HG03135 (cell line): Measurements from ENCODE around the gene MEGF9.
"Not testable (repeated sequence)": the region's sequence is repeated elsewhere in the genome, so short reads cannot be mapped to it uniquely, and the experiment has no call there.

Experiments used
- ATAC-seq: cut with Tn5 transposase; IDR thresholded peaks from one replicate; pipeline ENCODE4 v1.9.1; 2021; ENCODE audit warnings: mild to moderate bottlenecking, moderate library complexity; ENCODE audit not compliant: unreplicated experiment

The MEGF9 gene

DNA sequence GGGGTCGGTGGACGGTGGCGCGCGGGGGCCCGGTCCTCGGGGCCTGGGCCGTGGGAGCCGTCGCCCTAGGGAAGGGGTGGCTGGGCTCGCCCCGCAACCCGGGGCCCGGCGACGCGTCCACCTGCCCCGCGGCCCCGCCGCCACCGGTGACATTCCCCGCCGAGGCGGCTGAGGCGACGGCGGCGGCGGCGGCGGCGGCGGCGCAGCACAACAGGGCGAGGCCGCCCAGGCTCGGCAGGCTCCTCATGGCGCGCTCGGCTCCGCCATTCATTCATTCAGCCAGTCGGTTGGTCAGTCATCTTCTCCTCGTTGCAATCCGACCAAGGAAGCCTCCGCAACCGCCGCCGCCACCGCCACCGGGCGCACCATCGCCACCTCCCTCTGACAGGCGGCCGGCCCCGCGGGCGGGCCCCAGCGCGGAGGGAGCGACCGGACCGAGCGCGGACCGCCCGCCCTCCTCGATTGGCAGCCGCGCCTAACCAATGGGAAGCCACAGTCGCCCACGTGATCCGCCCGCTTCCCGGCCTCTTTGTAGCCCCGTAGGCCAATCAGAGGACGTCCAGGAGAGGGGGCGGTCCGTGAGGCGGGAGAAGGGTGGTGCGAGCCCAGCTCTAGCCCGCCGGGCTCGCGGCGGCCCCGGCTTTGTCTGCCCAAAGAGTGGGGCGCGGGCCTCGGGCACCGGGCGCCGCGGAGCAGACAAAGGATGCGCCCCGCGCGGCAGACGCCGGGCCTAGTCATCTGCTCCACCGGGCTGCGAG is at the start of gene MEGF9:
TSS of gene MEGF9 (minus strand) at position 383 of the 758 bp plus-strand sequence. CDS start at position 271, 112 bp downstream.
- peak; percentile 96 for ATAC-seq

- no peak for ATAC-seq
These were observed 46.7 kb upstream of the MEGF9 start for GRCh38 chr9:120761006-120761405.

DNA sequence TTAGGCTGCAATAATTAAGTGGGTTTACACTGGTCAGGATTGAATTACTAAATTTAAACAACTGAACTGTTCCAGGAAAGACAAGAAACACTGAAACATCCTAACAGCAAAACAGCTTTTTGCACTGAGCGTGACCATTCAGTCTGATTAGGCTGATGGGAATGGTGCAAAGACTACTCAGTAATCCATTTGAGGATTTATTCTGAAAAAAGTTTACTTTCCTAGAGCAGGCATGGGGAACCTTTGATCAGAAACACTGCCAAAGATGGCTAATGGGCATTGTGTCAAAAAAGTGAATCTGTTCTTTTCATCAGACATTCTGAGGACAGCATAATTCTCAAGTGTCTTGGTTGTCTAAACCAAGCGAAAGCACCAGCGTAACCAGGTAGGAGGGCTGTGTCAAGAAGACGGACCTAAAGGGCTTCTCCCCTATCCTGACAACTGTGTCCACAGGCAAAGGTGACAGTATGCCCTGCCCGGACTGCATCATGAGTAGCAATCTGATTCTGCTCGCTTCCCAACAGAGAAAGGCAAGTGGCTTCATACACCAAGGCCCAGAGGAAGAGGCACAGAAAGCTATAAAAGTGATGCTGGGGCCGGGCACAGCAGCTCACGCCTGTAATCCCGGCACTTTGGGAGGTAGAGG is 45.6 kb upstream of the MEGF9 start:
- ATAC-seq = no peak

- ATAC-seq = no peak
These were observed 44.3 kb upstream of the MEGF9 start for GRCh38 chr9:120758544-120758943.

DNA sequence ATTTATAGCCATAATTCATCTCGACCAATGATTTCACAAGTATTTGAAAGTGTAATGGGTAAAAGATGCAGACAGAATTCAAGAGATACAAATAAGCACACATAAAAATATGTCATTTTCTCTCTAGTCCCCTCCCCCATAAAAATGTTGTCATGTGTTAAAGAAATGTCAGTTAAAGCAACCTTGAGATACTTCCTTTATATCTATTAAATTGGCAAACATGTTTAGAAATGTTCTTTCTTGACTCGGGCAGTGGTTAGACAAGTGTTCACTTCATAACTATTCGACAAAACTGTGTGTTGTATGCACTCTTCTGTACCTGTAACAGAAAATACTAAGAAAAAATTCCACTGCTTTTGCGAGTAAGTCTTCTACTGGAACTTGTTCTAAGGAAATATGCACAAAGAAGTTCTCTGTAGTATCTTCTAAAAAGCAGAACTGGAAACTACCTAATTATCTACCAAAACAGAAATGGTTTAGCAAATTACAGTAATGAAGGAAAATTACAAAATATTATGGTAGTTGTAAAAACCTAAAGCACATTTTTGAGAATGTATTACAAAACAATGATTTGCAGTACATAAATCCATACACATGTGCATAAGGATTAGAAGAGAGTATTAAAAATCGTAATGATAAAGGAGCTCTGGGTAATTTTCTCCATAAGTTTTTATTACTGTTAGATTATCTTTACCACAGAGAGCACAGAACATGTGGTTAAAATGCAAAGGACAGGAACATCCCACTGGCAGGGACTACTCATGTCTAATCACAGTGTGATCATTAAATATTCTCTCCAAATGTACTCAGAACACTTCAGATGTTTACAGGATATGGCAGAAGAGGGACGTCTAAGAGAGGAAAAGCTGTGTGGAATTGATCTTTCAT is 43.0 kb upstream of the MEGF9 start:
- ATAC-seq = no peak

DNA sequence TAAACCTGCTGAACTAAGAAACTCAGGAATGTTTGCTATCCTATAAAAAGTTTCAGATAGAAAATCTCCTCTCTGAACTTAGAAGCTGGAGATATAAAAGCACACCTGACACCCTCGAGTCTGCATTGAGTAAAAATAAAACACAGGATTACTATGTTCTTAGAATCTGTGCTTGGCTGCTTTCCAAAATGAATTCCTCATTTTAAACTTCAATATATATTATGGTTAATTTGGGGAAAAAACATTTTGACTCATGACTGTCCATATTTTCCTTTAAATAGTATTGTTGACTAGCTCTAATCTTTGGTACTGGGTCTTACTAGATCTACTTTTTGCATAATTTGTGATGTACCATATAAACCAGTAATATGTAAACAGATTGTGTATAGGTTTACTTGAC is 42.3 kb upstream of the MEGF9 start:
- ATAC-seq = no peak

DNA sequence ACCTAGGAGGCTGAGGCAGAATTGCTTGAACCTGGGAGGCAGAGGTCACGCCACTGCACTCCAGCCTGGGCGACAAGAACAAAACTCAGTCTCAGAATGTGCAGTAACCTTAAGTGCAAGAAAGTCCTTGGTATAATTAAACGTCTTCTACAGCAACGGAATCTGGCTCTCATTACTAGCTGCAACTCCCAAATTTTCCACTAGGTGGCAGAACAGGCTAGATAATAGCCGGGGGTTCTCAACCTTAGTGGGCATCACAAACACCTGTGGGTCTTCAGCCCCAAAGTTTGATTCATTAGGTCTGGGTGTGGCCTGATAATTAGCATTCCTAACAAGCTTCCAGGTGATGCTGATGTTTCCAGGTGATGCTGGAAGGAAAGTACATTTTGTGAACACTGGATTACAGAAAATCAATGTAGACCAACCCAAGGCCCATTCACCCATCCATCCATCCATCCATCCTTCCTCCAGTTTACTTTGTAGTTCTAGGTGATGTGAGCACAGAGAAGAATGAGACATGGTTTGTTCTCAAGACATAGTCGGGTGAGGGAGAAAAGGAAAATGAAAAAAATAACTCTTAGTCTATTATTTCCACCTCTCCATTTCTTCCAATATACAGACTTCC is 41.7 kb upstream of the MEGF9 start:
- no peak for ATAC-seq

DNA sequence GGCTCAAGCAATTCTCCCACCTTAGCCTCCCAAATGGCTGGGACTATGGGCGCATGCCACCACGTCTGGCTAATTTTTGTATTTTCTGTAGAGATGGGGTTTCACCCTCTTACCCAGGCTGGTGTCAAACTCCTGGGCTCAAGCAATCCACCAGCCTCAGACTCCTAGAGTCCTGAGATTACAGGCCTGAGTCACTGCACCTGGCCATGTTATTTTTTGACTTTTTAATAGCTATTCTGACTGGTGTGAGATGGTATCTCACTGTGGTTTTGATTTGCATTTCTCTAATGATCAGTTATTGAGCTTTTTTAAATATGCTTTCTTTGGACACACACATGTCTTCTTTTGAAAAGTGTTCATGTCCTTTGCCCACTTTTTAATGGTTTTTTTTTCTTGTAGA is 40.8 kb upstream of the MEGF9 start:
- peak; percentile 73 for ATAC-seq

- no peak for ATAC-seq
These were observed 36.2 kb upstream of the MEGF9 start for GRCh38 chr9:120750421-120750820.

DNA sequence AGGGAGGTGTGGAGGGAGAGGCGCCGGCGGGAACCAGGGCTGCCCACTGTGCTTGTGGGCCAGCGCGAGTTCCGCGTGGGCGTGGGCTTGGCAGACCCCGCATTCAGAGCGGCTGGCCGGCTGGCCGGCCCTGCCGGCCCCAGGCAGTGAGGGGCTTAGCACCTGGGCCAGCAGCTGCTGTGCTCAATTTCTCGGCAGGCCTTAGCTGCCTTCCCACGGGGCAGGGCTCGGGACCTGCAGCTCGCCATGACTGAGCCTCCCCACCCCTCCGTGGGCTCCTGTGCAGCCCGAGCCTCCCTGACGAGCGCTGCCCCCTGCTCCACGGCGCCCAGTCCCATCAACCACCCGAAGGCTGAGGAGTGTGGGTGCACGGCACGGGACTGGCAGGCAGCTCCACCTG is 32.1 kb upstream of the MEGF9 start:
- ATAC-seq = not testable (repeated sequence)

- ATAC-seq = no peak
These were observed 31.0 kb upstream of the MEGF9 start for GRCh38 chr9:120745278-120745677.

- no peak for ATAC-seq
These were observed 28.7 kb upstream of the MEGF9 start for GRCh38 chr9:120742951-120743416.

DNA sequence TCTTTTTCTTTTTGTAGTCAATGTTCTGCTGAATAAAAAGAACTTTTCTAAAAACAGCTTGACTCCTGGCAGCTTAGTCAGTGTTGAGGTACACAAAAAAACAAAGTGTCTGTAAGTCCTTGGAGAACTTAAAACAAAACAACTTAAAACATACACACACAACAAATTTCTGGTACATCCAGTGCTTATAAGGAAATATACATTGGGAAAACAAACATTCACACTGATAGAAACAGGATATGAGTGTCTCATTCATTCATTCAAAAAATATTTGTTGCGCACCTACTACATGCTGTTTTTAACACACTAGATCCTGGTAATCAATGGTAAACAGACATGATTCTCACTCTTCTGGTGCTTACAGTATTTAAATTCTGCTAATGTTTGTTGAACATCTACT is 27.4 kb upstream of the MEGF9 start:
- ATAC-seq = no peak

GRCh38 chr9:120741191-120741590 is 26.9 kb upstream of the MEGF9 start:
- no peak for ATAC-seq

DNA sequence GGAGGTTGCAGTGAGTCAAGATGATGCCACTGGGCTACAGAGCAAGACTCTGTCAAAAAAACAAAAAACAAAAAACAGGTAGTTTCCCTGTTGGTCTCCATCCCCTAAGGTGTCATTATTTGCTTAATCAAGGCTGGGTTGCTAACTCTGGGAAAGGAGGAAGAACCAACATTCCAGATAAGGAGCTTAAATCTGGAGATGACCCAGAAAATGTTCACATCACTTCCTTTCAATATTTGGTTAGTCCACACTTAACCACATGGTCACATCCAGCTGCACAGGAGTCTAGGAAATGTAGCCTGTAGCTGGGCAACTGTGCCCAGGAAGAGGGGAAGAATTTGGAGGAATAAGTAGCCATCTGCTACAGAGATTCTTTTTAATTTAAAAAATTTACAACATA is 25.9 kb upstream of the MEGF9 start:
- no peak for ATAC-seq

- ATAC-seq = no peak
These were observed 23.3 kb upstream of the MEGF9 start for GRCh38 chr9:120737416-120738165.

- no peak for ATAC-seq
These were observed 22.6 kb upstream of the MEGF9 start for GRCh38 chr9:120736881-120737280.

DNA sequence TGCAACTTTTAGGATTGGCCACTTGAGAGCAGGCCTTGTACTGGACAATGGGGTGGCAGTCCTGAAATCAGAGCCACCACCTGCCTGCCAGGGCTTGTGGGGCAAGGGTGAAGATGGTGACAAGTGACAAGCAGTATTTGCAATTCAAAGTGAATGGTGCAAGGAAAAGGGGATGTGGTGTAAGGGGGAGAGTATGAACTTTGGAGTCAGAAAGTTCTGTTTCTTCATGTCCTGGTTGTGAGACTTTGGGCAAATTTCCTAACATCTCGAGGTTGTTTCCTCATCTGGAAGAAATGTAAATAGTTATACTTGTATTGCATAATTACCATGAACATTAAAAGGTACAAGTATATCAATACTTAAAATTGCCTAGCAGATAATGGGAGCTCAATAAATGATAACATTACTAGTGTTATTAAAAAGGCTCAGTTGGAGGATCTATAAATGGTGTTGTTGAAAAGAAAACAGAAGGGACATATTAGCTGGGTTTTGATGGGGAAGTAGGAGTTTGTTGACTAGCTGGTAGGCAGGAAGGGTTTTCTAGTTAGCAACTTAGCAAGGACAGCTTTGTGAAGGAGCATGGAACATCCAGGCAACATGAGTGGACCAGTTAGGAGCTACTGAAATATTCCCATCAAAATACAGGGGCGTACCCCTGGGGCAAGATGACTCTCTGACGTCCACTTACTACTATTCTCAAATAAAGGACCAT is 21.3 kb upstream of the MEGF9 start:
- ATAC-seq = no peak

GRCh38 chr9:120734607-120735410 is 20.5 kb upstream of the MEGF9 start:
- no peak for ATAC-seq
